Measurements from ENCODE around the gene ATF6B.
A peak's percentile ranks its signal among the peaks of the same experiment; 100 is the strongest.

Gene ATF6B

GRCh38 chr6:32174416-32174815, 46.4 kb upstream of the ATF6B start:
- Histone ChIP-seq H3K9me3 (no peaks in the 10 kb centered on the region), H3K4me3 (ENCODE audit: low read depth in 1 of 2, low read length in 1 of 2) (no peak overlapping the region), H3K27me3 (no peaks in the 10 kb centered on the region), H3K36me3 (peaks cover 19% of the 10 kb centered on the region), H3K4me1 (ENCODE audit: control insufficient read depth in 1 of 2, insufficient read depth in 1 of 2, low read depth in 1 of 2, low read length in 1 of 2) (peaks cover 46 to 55% of the 10 kb centered on the region in 2 experiments), H3K27ac (no peak overlapping the region)
- TF ChIP-seq CTCF (IDR thresholded peaks at IDR 0.05), result no peak

DNA sequence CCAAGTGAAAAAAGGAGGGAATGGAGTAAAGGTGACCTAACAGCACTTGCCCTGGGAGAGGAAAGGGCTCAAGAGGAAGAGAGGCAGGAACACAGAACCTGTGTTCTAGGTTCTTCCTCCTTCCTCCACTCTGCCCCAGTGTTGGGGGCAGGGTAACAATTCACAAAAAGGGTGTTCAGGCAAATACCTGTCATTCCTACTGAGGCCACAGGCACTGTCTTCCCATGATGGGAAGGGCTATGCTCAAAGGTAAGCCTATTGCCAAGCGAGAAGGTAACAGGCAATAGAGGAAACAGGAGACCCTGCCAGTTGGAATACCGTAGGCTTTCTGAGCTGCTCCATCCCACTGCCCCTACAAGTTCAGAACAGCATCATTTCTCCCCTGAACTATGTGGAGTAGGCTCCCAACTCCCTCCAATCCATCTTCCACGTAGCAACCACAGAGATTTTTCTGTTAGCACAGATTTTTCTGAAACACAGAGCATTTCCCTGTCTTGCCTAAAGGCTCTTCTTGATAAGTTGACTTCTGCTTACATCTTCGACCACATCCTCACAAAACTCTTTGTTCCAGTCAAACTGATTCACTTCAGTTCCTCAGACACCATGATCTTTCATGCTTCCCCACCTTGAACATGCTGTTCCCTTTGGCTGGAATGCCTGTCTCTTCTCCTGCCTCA, 45.1 kb upstream of the ATF6B start:
- H3K4me1 ChIP-seq (ENCODE audit: control insufficient read depth in 1 of 2, insufficient read depth in 1 of 2, low read depth in 1 of 2, low read length in 1 of 2), result peaks cover 36 to 44% of the 10 kb centered on the region in 2 experiments
- H3K27ac ChIP-seq, result peak overlapping the region; percentile 44
- TF ChIP-seq CTCF (IDR thresholded peaks at IDR 0.05), result no peak
- no peaks in the 10 kb centered on the region for H3K27me3 ChIP-seq
- no peaks in the 10 kb centered on the region for H3K9me3 ChIP-seq
- peaks cover 31% of the 10 kb centered on the region for H3K36me3 ChIP-seq
- H3K4me3 ChIP-seq (ENCODE audit: low read depth in 1 of 2, low read length in 1 of 2), result no peak overlapping the region

- Histone ChIP-seq H3K27me3 (no peaks in the 10 kb centered on the region), H3K27ac (no peak overlapping the region), H3K4me1 (ENCODE audit: control insufficient read depth in 1 of 2, insufficient read depth in 1 of 2, low read depth in 1 of 2, low read length in 1 of 2) (peaks cover 22 to 30% of the 10 kb centered on the region in 2 experiments), H3K4me3 (ENCODE audit: low read depth in 1 of 2, low read length in 1 of 2) (no peak overlapping the region), H3K9me3 (no peaks in the 10 kb centered on the region), H3K36me3 (peaks cover 44% of the 10 kb centered on the region)
- no peak for TF ChIP-seq CTCF (IDR thresholded peaks at IDR 0.05)
Measured at GRCh38 chr6:32171234-32171633, 43.2 kb upstream of the ATF6B start.

DNA sequence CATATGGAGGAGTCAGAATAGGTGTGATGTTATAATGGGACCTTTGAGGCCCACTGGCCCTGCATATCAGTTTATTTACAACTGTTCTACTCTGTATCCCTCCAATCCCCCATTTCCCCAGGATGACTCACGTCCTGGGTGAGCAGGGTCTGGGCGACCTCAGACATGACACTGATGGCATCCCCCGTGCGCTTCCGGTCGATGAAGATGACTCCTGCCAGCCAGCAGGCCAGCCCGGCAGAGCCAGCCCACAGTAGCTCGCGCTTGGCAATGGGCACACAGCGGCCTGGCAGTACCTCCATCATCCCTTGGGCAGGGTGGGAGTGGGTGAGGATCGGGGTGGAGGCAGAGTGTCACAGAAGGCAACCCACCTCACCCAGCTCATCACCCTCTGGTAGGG, 42.2 kb upstream of the ATF6B start:
- no peak for TF ChIP-seq CTCF (IDR thresholded peaks at IDR 0.05)
- Histone ChIP-seq H3K27me3 (no peaks in the 10 kb centered on the region), H3K36me3 (peaks cover 44% of the 10 kb centered on the region), H3K9me3 (no peaks in the 10 kb centered on the region), H3K4me3 (ENCODE audit: low read depth in 1 of 2, low read length in 1 of 2) (no peak overlapping the region), H3K4me1 (ENCODE audit: control insufficient read depth in 1 of 2, insufficient read depth in 1 of 2, low read depth in 1 of 2, low read length in 1 of 2) (peaks cover 16 to 23% of the 10 kb centered on the region in 2 experiments), H3K27ac (no peak overlapping the region)

GRCh38 chr6:32168807-32169591, 41.0 kb upstream of the ATF6B start:
- H3K36me3 ChIP-seq, result peaks cover 44% of the 10 kb centered on the region
- peaks cover 9 to 13% of the 10 kb centered on the region in 2 experiments for H3K4me1 ChIP-seq (ENCODE audit: control insufficient read depth in 1 of 2, insufficient read depth in 1 of 2, low read depth in 1 of 2, low read length in 1 of 2)
- no peak overlapping the region for H3K4me3 ChIP-seq (ENCODE audit: low read depth in 1 of 2, low read length in 1 of 2)
- TF ChIP-seq CTCF (IDR thresholded peaks at IDR 0.05), result no peak
- no peak overlapping the region for H3K27ac ChIP-seq
- no peaks in the 10 kb centered on the region for H3K27me3 ChIP-seq
- H3K9me3 ChIP-seq, result no peaks in the 10 kb centered on the region
